ENCODE measurements around the gene KRT85. TPM values are rescaled to one million over a fixed set of nuclear protein-coding genes. Genes with fewer than 3 reads are reported as not detected.

The KRT85 gene
- polyA plus RNA-seq, 1 donor (not counting 4 experiments of a cell fraction or from before 2014, with no cell fraction given), result not detected

- peak; percentile 85 for FAIRE-seq
Measured at GRCh38 chr12:52389313-52390207, 22.3 kb upstream of the KRT85 start.

GRCh38 chr12:52387859-52388258 is 20.6 kb upstream of the KRT85 start:
- no peaks in the 10 kb centered on the region for H3K9me3 ChIP-seq (ENCODE audit: control insufficient read depth, low read depth, low read length)
- no peak overlapping the region for H3K4me2 ChIP-seq (ENCODE audit: control insufficient read depth, extremely low read depth, insufficient read depth, low read depth, low read length)
- TF ChIP-seq EZH2 (IDR thresholded peaks at IDR 0.05; ENCODE audit: low read length) (no peak), CTCF (optimal IDR thresholded peaks at IDR 0.05 in 1 of 3, IDR thresholded peaks at IDR 0.05 in 1 of 3, conservative IDR thresholded peaks at IDR 0.05 in 1 of 3; ENCODE audit: extremely low read depth in 1 of 3, insufficient read depth in 2 of 3, low read length in 3 of 3) (no peak)
- no peaks in the 10 kb centered on the region for H3K36me3 ChIP-seq (ENCODE audit: control insufficient read depth in 2 of 2, extremely low read depth in 1 of 2, insufficient read depth in 2 of 2, low read length in 2 of 2)
- peaks cover 50% of the 10 kb centered on the region for H3K4me1 ChIP-seq (ENCODE audit: control insufficient read depth, extremely low read depth, insufficient read depth, low read length)
- H2AFZ ChIP-seq (ENCODE audit: control insufficient read depth, low read length), result no peak overlapping the region
- H4K20me1 ChIP-seq (ENCODE audit: control insufficient read depth, extremely low read depth, insufficient read depth, low read length), result no peaks in the 10 kb centered on the region
- peak; percentile 71 for FAIRE-seq
- no peaks in the 10 kb centered on the region for H3K9me1 ChIP-seq (ENCODE audit: control insufficient read depth, extremely low read depth, insufficient read depth, low read length)
- peak; percentile 28 for DNase-seq (ENCODE audit: low read depth, low spot score)
- no peaks in the 10 kb centered on the region for H3K27me3 ChIP-seq (ENCODE audit: control insufficient read depth, extremely low read depth, insufficient read depth, low read length)
- dilution Hi-C loops (cut with MboI; ENCODE audit: extremely low pct_ligation_motif_present, low sequenced_read_pairs), result no loop called here
- H3K27ac ChIP-seq (ENCODE audit: control insufficient read depth, insufficient read depth, low read length), result no peak overlapping the region
- no peaks in the 10 kb centered on the region for H3K79me2 ChIP-seq (ENCODE audit: control insufficient read depth, insufficient read depth, low read length)
- H3K4me3 ChIP-seq (ENCODE audit: control insufficient read depth in 2 of 3, extremely low read depth in 1 of 3, insufficient read depth in 2 of 3, low read depth in 1 of 3, low read length in 3 of 3), result no peak overlapping the region
- H3K9ac ChIP-seq (ENCODE audit: control insufficient read depth, extremely low read depth, insufficient read depth, low read length), result no peak overlapping the region

More at GRCh38 chr12:52389313-52390207, 22.3 kb upstream of the KRT85 start:
- Histone ChIP-seq H3K9me1 (ENCODE audit: control insufficient read depth, extremely low read depth, insufficient read depth, low read length) (no peaks in the 10 kb centered on the region), H2AFZ (ENCODE audit: control insufficient read depth, low read length) (peak overlapping the region; percentile 71), H3K9ac (ENCODE audit: control insufficient read depth, extremely low read depth, insufficient read depth, low read length) (peak overlapping the region; percentile 30), H4K20me1 (ENCODE audit: control insufficient read depth, extremely low read depth, insufficient read depth, low read length) (no peaks in the 10 kb centered on the region), H3K79me2 (ENCODE audit: control insufficient read depth, insufficient read depth, low read length) (no peaks in the 10 kb centered on the region), H3K27ac (ENCODE audit: control insufficient read depth, insufficient read depth, low read length) (peak overlapping the region; percentile 47), H3K36me3 (ENCODE audit: control insufficient read depth in 2 of 2, extremely low read depth in 1 of 2, insufficient read depth in 2 of 2, low read length in 2 of 2) (no peaks in the 10 kb centered on the region), H3K27me3 (ENCODE audit: control insufficient read depth, extremely low read depth, insufficient read depth, low read length) (no peaks in the 10 kb centered on the region), H3K4me1 (ENCODE audit: control insufficient read depth, extremely low read depth, insufficient read depth, low read length) (peaks cover 52% of the 10 kb centered on the region), H3K9me3 (ENCODE audit: control insufficient read depth, low read depth, low read length) (no peaks in the 10 kb centered on the region), H3K4me3 (ENCODE audit: control insufficient read depth in 2 of 3, extremely low read depth in 1 of 3, insufficient read depth in 2 of 3, low read depth in 1 of 3, low read length in 3 of 3) (peak overlapping the region in 1 of 3 experiments; percentile 27), H3K4me2 (ENCODE audit: control insufficient read depth, extremely low read depth, insufficient read depth, low read depth, low read length) (peak overlapping the region; percentile 42)
- no peak for DNase-seq (ENCODE audit: low read depth, low spot score)
- dilution Hi-C loops (cut with MboI; ENCODE audit: extremely low pct_ligation_motif_present, low sequenced_read_pairs), result no loop called here
- TF ChIP-seq EZH2 (IDR thresholded peaks at IDR 0.05; ENCODE audit: low read length) (no peak), CTCF (optimal IDR thresholded peaks at IDR 0.05 in 1 of 3, IDR thresholded peaks at IDR 0.05 in 1 of 3, conservative IDR thresholded peaks at IDR 0.05 in 1 of 3; ENCODE audit: extremely low read depth in 1 of 3, insufficient read depth in 2 of 3, low read length in 3 of 3) (no peak)

All from keratinocyte (primary cell).